ENCODE results near the gene ESM1.

Gene ESM1

GRCh38 chr5:54975701-54976100, 9.7 kb downstream of the ESM1 start:
- no peak for DNase-seq

GRCh38 chr5:54969856-54970828, 15.3 kb downstream of the ESM1 start:
- no peak for DNase-seq

- no peak for DNase-seq
Observed at GRCh38 chr5:54969242-54969641, 16.2 kb downstream of the ESM1 start.

- DNase-seq: no peak
Observed at GRCh38 chr5:54965806-54966205, 19.6 kb downstream of the ESM1 start.

- DNase-seq: no peak
Observed at GRCh38 chr5:54964405-54964804, 21.0 kb downstream of the ESM1 start.

GRCh38 chr5:54959673-54960418, 25.5 kb downstream of the ESM1 start:
- DNase-seq: peak; percentile 30

GRCh38 chr5:54956922-54957321, 28.5 kb downstream of the ESM1 start:
- DNase-seq: no peak

GRCh38 chr5:54947187-54947586, 38.2 kb downstream of the ESM1 start:
- no peak for DNase-seq

GRCh38 chr5:54946306-54946819, 39.0 kb downstream of the ESM1 start:
- DNase-seq: no peak

- DNase-seq: peak; percentile 77
Observed at GRCh38 chr5:54944364-54944763, 41.0 kb downstream of the ESM1 start.

GRCh38 chr5:54942064-54942778, 43.2 kb downstream of the ESM1 start:
- no peak for DNase-seq

GRCh38 chr5:54936201-54936600, 49.2 kb downstream of the ESM1 start:
- DNase-seq: no peak

- no peak for DNase-seq
Observed at GRCh38 chr5:54932789-54933188, 52.6 kb downstream of the ESM1 start.

- no peak for DNase-seq
Observed at GRCh38 chr5:54930736-54931135, 54.7 kb downstream of the ESM1 start.
